IPS DF 4.7 (cell line): Measurements from ENCODE around the gene WIZ.

ENCODE experiments used
- DNase-seq: peaks from one replicate; pipeline ENCODE4 v3.0.0-alpha.2; 2013; ENCODE audit warnings: low spot score; ENCODE audit errors: extremely low read depth

WIZ gene

DNA sequence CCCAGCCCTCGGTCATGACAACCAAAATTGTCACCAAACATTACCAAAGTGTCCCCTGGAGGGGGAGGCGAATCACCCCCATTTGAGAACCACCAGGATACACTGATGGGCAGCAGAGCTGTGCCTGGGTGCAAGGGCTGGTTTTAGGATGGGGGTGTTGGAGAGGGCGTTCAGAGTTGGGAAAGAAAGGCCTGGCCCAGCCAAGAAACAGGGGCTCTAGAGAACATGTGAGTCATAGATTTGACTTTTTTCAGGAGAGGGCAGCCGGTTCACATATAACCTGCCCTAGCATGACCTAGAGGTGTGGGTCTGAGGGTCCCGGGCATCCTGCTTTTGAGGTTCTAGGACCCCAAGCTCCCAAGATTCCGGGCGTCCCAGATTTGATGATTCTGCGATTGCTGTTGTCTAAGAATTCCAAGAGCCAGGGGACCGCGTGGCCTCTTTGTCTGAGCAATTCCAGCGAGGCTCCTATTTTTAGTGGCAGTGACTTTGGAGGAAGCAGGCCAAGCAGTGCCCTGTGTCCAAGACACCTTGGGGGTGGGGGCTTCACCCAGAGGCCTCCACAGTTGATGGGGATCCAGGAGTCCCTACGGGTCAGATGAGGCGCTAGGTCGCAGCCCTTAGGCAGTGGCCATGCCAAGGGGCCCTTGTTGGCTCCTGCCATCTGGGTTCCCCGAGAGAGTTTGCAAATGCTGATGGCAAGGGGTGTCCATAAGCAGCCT lies 5.1 kb downstream of the WIZ start:
- DNase-seq: no peak

- DNase-seq: no peak
These were observed 5.9 kb downstream of the WIZ start for GRCh38 chr19:15443838-15444237.

DNA sequence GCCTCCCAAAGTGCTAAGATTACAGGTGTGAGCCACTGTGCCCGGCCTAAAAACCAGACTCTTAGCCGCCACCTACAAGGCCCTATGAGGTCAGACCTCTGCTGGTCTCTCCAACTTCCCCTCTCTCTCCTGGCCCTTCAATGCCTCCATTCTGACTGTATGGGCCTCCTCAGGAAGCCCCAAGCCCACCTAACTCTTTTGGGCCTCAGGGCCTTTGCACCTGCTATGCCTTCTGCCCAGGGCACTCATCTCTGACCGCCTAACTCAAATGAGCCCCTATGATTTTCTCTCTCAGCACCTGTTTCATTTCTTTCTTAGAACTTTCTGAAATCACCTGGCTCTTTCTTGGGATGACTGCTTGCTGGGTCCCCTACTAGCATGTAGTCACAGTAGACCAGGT lies 6.4 kb downstream of the WIZ start:
- no peak for DNase-seq

DNA sequence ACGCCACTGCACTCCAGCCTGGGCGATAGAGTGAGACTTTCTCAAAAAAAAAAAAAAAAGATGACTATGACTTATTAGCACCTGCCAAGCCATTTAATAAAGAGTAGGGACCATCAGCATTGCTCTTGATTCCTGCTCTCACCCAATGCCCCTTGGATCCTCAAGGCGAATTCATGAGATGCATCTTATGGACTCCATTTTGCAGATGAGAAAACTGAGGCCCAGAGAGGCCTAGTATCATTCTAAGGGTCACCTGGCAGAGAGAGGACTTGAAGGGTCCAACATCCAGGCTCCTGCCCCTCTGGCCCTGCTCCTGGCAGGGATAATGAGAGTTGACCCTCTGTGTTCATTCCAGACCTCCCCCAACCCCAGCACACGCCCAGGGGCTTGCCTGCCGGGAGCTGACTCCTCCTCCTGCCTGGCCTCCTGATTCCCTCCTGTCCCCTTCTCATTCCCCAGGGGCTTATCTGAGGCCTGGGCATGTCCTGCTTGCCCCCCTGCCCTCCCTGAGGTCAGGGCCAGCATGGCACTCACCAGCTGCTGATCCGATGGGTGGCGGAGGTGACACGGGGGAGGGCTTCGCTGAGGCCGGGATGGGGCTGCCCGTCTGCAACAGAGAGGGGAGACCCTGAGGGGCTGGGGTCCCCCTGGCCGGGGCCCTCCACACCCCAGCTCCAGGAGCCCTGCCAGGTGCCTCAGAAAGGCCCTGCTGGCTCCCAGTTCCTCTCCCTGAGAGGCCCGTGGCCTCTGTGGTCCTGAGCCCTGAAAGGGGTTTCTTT lies 7.4 kb downstream of the WIZ start:
- DNase-seq: no peak

- no peak for DNase-seq
These were observed 8.4 kb downstream of the WIZ start for GRCh38 chr19:15441317-15441716.

- no peak for DNase-seq
These were observed 9.7 kb downstream of the WIZ start for GRCh38 chr19:15439821-15440641.

DNA sequence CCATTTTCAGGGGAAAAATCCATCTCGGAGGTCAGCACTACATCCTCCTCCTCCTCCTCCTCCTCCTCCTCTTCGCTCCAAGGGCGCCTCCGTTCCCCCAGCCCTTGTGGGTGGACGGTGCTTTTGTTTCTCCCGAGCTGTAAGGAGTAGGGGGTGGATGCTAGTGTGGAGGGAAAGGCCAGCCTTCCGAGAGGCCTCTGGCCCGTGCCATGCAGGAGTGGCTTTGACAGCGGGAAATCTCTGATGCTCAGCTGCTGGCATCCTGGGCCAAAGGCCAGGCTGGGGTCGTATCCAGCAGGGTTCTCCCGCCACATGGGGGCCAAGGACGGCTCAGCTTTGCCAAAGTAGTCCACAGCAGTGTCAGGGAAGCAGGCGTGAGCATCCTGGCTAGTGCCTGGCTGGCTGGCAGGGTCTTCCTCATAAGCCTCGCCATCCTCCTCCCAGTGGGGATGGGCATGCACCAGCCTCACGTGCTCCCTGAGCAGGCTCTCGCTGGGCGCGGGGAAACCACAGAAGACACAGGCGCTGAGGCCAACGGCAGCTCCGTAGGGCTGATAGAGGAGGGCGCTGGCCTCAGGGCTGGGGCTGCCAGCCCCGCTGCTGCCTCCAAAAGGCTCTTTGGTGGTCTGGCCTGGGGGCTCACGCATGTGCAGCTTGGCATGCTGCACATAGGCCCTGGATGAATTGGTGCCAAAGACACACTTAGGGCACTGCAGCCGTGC lies 10.5 kb downstream of the WIZ start:
- DNase-seq: no peak

- no peak for DNase-seq
These were observed 11.2 kb downstream of the WIZ start for GRCh38 chr19:15438577-15438976.

DNA sequence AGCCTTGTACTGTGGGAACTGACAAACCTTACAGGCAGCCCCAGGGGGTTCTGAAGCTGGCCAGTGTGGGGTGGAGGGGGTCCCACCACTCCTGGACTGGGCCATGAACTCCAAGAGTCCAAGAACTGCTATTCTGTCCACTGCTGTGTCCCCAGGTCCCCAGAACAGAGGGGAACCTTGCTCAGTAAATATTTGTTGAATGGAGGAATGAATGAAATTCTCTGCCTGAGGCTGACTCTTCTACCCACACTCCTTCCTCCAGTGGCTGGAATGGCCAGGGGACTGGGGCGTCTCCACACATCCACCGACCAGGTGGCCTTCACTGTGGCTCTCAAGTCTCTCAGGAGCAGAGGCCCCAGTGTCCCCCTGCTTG lies 11.6 kb downstream of the WIZ start:
- no peak for DNase-seq

GRCh38 chr19:15437355-15438123 lies 12.2 kb downstream of the WIZ start:
- DNase-seq: no peak

DNA sequence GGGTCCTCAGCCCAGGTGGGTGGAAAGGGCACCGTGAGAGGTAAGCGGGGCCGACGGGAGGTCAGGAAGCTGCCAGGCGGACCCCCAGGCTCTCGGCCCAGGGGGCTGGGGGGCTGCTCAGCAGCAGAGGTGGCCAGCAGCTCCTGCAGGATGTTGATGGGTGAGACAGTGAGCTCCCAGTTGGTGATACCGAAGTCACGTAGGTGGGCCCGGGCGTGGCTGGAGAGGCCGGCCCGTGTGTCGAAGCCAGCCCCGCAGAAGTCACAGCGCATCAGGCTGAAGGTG lies 13.0 kb downstream of the WIZ start:
- DNase-seq: no peak

DNA sequence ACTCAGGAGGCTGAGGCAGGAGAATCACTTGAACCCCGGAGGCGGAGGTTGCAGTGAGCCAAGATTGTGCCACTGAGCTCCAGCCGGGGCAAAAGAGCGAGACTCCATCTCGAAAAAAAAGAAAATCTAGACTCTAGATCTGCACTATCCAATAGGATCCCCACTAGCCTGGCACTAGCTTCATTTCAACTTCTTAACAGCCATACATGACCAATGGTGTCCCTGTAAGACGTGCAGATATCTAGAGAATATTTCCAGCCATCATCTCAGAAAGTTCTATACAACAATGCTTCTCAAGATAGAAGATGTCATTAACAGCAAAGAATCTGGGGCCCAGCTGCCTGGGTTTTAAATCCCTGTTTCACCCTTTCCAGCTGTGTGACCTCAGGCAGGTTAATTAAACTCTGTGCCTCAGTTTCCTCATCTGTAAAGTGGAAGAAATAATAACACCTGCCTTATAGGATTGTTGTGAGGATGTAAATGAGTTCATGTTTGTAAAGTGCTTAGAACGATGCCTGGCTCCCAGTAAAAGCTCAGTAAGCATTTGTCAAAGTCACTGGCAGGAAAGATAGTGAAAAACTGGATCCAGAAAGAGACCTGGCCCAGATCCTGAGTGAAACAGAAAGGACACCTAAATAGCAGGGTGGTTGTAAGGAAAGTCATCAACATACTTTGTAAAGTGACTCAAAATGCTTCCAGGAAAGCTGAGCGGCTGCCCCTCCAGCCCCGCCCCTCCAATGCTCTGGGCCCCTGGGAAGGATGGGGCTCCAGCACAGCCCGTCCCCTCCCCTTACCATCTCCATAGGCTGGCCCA lies 13.5 kb downstream of the WIZ start:
- no peak for DNase-seq

DNA sequence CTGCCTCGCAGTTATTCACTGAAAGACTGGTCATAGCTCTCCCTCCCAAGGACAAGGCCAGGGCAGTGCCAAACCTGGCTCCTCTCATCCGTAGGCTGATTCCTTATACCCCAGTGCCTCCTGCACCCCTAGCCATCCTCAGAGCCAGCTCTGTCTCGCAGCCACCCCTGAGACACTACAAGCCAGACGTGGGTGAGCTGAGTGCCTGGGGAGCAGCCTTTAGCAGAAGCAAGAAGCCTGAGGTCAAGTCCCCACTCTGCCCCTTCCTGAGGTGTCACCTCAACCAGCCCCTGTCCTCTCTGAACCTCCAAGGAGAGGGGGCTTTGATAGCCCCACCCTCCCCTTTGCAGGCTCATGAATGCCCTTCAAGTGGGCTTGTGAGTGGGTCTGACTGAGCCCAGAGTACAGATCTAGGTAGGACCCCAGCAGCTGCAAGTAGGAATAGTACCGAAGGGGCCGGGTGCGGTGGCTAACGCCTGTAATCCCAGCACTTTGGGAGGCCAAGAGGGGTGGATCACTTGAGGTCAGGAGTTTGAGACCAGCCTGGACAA lies 16.2 kb downstream of the WIZ start:
- no peak for DNase-seq

GRCh38 chr19:15432629-15433518 lies 16.9 kb downstream of the WIZ start:
- DNase-seq: no peak

DNA sequence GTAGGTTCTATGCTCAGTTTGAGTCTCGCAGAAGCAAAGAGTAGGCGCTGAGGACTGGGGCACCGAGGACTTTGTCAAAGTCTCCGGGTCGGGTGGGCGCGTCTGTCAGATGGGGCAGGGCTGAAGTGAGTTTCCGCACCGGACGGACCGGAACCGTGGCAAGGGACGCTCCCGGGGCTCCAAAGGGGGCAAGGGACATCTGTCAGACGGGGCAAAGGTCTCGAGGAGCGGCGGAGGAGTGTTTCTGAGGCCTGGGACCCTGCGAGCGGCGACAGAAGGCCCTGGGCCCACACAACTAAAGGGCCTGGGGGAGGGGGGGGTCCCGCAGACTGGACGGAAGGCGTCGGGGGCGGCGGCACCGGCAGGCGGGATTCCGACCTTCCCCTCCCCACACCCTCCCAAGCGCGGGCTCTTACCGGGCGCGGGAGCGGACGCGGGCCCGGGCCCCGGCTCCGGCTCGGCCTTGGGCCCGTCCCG lies 17.7 kb downstream of the WIZ start:
- no peak for DNase-seq

GRCh38 chr19:15431396-15432017 lies 18.2 kb downstream of the WIZ start:
- no peak for DNase-seq

GRCh38 chr19:15430526-15431120 lies 19.1 kb downstream of the WIZ start:
- no peak for DNase-seq
